ENCODE results near the gene SBF1.

- TF ChIP-seq CTCF (optimal IDR thresholded peaks at IDR 0.05 in 1 of 3, IDR thresholded peaks at IDR 0.05 in 1 of 3, conservative IDR thresholded peaks at IDR 0.05 in 1 of 3; ENCODE audit: extremely low read depth in 1 of 3, insufficient read depth in 2 of 3, low read length in 3 of 3): no peak
- TF ChIP-seq EZH2 (IDR thresholded peaks at IDR 0.05; ENCODE audit: low read length): no peak
These were observed 33.3 kb downstream of the SBF1 start for GRCh38 chr22:50441428-50441993.

All from keratinocyte (primary cell).